ENCODE measurements around the gene RFPL2.

DNA sequence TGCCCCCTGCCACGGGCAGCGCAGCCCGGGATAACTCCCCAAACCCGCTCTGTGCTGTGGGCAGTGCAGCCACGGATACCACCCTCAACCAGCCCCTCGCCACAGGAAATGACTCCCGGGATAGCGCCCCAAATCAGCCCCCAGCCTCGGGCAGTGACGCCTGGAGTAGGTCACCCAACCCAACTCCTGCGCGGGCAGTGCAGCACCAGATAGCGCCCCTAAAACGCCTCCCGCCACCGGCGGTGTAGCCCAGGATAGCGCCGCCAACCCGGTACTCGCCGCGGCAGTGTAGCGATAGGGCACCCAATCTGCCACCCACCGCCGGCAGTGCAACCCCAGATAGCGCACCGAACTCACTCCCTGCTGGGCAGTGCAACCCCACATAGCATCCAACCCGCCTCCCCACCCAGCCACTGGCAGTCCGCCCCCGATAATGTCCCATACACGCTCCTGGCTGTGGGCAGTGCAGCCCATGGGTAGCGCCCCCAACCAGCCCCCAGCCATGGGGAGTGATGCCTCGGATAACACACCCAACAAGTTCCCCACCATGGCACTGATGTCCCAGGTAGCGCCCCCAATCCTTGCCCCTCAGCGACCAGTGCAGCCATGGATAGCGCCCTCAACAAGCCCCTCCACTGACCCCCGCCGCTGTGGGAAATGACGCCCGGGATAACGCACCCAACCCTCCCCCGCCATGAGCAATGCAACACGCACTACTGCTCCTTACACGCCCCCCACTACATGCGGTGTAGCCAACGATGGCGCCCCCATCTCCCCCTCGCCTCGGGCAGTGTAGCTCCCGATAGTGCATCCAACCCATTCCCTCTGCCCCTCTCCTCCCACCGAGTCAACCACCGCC lies 1.5 kb downstream of the RFPL2 start:
- TF ChIP-seq CTCF (IDR thresholded peaks at IDR 0.05; ENCODE audit: insufficient read depth, low read depth, low read length) (no peak), EZH2 (IDR thresholded peaks at IDR 0.05; ENCODE audit: insufficient read depth, low read length) (peak; percentile 40)

All from astrocyte (in vitro differentiated cells and primary cell).